NCI-H1048 (cell line): ENCODE data around the gene SEC62.
"Not testable (repeated sequence)": the region's sequence is repeated elsewhere in the genome, so short reads cannot be mapped to it uniquely, and the experiment has no call there.

Experiments used
- DNase-seq: peaks from one replicate; lab custom pipeline; 2025; lab: John Stamatoyannopoulos, UW

Gene SEC62

GRCh38 chr3:170016057-170016456 is 49.5 kb downstream of the SEC62 start:
- no peak for DNase-seq

- DNase-seq: not testable (repeated sequence)
These were observed 52.7 kb downstream of the SEC62 start for GRCh38 chr3:170019306-170019705.

- no peak for DNase-seq
These were observed 54.5 kb downstream of the SEC62 start for GRCh38 chr3:170021083-170021482.

GRCh38 chr3:170022336-170022735 is 55.7 kb downstream of the SEC62 start:
- DNase-seq: no peak

- no peak for DNase-seq
These were observed 56.6 kb downstream of the SEC62 start for GRCh38 chr3:170023165-170023564.

GRCh38 chr3:170024581-170024980 is 58.0 kb downstream of the SEC62 start:
- DNase-seq: no peak

GRCh38 chr3:170027233-170028102 is 60.9 kb downstream of the SEC62 start:
- DNase-seq: no peak

DNA sequence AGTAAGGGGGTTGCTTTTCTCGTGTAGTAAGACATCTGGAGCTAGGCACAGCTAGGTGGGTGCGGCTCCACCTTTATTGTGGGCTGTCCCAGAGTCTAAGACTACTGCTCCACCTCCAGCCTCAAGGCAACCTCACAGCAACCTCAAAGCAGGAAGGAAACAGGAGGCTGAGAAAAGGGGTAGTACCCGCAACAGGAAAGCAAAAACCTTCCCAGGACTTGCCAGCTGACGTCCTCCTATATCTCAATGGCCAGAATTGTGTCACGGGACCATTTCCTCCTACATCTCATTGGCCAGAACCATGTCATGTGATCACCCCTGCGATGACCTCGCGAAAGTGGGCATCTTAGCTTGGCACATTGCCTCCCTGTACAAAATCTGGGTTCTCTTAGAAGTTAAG is 66.9 kb downstream of the SEC62 start:
- no peak for DNase-seq

GRCh38 chr3:170037463-170038433 is 71.1 kb downstream of the SEC62 start, which contains the start of gene GPR160:
Gene GPR160 (plus strand): TSS chr3:170037995. CDS start chr3:170083973, 45,978 bp downstream.
- DNase-seq: peak; percentile 43

DNA sequence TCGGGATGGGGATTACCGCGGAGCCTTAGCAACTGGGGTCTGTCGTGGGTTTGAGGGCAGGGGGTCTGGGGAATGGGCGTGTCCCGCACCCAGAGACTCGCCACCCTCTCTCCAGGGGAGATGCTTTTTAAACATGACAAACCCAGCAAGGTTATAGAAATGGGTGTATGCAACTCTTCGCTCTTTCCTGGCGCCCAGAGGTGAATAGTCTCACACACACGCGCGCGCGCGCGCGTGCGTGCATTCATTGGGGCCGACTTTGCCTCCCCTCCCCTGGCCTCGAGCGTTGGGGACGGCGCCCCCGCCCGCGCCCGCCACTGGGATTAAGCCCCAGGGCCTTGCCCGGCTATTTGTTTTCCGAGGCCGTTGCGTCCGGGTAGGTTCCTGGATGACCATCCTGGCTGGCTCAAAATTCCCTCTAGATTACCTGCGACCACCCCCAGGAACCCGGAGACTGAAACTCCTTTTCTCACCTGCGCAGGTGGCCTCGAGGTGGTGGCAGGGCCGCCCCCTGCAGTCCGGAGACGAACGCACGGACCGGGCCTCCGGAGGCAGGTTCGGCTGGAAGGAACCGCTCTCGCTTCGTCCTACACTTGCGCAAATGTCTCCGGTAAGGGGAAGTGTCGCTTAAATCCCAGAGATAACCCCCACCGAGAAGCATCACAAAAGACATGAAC is 72.0 kb downstream of the SEC62 start:
- DNase-seq: no peak

- no peak for DNase-seq
These were observed 73.8 kb downstream of the SEC62 start for GRCh38 chr3:170040418-170040817.

DNA sequence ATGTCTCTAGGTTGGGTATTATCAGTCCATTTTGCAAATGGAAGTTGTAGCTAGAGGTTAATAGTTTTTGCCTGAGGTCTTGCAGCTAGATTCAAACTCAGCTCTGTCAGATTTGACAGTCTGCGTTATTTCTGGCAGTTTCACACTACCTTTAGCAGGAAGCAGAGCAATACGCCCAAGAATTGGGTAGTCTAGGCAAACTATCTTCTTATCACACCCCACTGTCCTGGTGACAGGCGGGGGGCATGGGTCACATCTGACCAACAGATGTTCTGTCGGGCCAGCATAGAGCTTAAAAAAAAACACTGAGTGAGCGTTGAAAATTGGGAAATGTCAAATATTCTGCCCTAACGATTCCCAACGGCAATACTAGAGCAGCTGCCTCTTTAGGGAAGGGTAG is 76.9 kb downstream of the SEC62 start:
- no peak for DNase-seq

DNA sequence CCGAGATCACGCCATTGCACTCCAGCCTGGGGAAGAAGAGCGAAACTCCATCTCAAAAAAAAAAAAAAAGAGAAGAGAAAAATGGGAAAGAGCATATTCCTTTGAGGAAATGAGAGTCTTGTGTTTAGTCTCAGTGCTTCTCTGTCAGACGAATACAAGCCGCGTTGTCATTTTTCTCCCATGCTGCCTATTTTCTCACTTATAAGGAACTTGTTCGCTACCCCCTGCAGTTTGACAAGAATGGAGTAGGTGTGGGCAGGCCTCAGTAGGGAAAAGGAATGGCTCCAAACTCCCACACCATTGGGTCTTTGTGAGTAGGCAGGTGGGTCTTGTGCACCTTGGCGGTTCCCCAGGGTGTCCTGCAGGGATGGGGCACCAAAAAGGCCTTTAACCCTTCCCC is 77.7 kb downstream of the SEC62 start:
- no peak for DNase-seq

DNA sequence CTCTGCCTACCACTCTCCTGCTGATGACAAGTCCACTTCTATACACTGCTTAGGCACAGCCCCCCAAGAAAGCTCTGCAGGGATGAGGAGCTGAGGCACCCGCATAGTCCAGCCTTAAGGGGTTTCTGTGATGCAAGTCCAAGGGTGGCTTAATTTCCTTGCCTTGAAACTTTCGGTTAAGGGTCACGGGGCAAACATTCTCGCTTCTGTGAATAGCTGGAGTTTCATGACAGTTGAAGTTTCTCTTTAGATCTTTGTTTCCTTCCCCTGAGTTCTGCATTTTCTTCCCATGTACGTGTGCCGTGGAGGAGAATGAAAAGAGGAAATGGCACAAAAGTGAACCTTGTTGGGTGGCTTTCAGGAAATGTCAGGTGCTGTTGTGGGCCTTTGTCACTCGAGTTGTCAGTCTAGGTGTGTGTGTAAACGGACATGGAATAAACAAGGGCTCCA is 78.2 kb downstream of the SEC62 start:
- DNase-seq: no peak

GRCh38 chr3:170046269-170047132 is 79.9 kb downstream of the SEC62 start:
- no peak for DNase-seq

DNA sequence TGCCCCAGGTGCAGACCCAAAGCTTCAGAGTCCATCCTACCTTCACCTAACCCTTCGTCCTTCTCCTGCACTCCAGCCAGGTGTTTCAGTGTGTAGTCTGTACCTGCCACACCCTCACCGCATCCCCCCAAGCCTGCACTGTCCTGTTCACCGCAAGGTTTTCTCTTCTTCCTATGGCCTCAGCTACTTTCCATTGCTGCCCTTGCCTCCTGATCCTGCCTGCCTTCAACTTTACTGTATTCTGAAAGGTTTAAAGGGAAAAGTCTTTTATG is 80.5 kb downstream of the SEC62 start:
- no peak for DNase-seq
